ENCODE data around the gene LRRC4C. TPM values are rescaled to one million over a fixed set of nuclear protein-coding genes. Genes with fewer than 3 reads are reported as not detected.

Gene LRRC4C
- polyA plus RNA-seq, 1 experiment: not detected

- no peak for DNase-seq (ENCODE audit: low read depth)
- H3K27me3 ChIP-seq (ENCODE audit: control insufficient read depth, insufficient read depth, low read length): no peaks in the 10 kb centered on the region
- no peak overlapping the region for H3K4me3 ChIP-seq (ENCODE audit: low read depth, low read length)
- TF ChIP-seq, protein P1, sequence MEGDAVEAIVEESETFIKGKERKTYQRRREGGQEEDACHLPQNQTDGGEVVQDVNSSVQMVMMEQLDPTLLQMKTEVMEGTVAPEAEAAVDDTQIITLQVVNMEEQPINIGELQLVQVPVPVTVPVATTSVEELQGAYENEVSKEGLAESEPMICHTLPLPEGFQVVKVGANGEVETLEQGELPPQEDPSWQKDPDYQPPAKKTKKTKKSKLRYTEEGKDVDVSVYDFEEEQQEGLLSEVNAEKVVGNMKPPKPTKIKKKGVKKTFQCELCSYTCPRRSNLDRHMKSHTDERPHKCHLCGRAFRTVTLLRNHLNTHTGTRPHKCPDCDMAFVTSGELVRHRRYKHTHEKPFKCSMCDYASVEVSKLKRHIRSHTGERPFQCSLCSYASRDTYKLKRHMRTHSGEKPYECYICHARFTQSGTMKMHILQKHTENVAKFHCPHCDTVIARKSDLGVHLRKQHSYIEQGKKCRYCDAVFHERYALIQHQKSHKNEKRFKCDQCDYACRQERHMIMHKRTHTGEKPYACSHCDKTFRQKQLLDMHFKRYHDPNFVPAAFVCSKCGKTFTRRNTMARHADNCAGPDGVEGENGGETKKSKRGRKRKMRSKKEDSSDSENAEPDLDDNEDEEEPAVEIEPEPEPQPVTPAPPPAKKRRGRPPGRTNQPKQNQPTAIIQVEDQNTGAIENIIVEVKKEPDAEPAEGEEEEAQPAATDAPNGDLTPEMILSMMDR (IDR thresholded peaks at IDR 0.05; ENCODE audit: insufficient read depth, low read depth, low read length): no peak
- H3K36me3 ChIP-seq (ENCODE audit: control insufficient read depth, insufficient read depth, low read length): no peaks in the 10 kb centered on the region
- POLR2A ChIA-PET: no interaction called here
- CTCF ChIA-PET: no interaction called here
Observed at GRCh38 chr11:40380835-40381234, 1078.6 kb downstream of the LRRC4C start.

DNA sequence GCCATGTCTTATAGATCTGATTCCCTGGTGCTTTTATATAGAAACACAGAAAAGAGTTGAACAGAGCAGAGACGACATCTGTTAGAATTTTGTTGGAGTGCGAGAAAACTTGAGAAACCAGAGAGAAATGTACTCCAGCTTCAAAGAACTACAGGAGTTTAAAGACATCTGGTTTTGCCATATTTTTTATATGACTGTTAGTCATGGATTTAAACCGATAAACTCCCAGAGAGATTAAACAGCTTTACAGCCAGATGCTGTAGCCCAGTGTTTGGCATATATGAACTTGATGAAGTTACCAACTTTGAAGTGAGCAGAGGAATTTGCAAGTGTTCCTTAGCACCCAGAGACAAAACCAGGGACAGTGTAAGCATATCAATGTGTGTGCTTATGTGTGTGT is 1083.1 kb downstream of the LRRC4C start:
- no peaks in the 10 kb centered on the region for H3K36me3 ChIP-seq (ENCODE audit: control insufficient read depth, insufficient read depth, low read length)
- no peaks in the 10 kb centered on the region for H3K27me3 ChIP-seq (ENCODE audit: control insufficient read depth, insufficient read depth, low read length)
- ChIA-PET CTCF (interaction anchor here (1.4 to 1.6 kb wide), 2 partner anchors 9 to 10 kb away, joined by 3 to 5 read pairs; no protein-coding TSS in a partner anchor), POLR2A (no interaction called here)
- no peak overlapping the region for H3K4me3 ChIP-seq (ENCODE audit: low read depth, low read length)
- DNase-seq (ENCODE audit: low read depth): no peak
- TF ChIP-seq, protein P1 (IDR thresholded peaks at IDR 0.05; ENCODE audit: insufficient read depth, low read depth, low read length): no peak

GRCh38 chr11:40370821-40371616 is 1088.4 kb downstream of the LRRC4C start:
- POLR2A ChIA-PET: no interaction called here

GRCh38 chr11:40360206-40360798 is 1099.2 kb downstream of the LRRC4C start:
- no peak for DNase-seq (ENCODE audit: low read depth)
- Histone ChIP-seq H3K4me3 (ENCODE audit: low read depth, low read length) (no peak overlapping the region), H3K36me3 (ENCODE audit: control insufficient read depth, insufficient read depth, low read length) (no peaks in the 10 kb centered on the region), H3K27me3 (ENCODE audit: control insufficient read depth, insufficient read depth, low read length) (no peaks in the 10 kb centered on the region)
- CTCF ChIA-PET: no interaction called here
- POLR2A ChIA-PET: no interaction called here
- TF ChIP-seq, protein P1 (IDR thresholded peaks at IDR 0.05; ENCODE audit: insufficient read depth, low read depth, low read length): no peak

More at GRCh38 chr11:40370821-40371616, 1088.4 kb downstream of the LRRC4C start:
- CTCF ChIA-PET: no interaction called here
- no peaks in the 10 kb centered on the region for H3K27me3 ChIP-seq (ENCODE audit: control insufficient read depth, insufficient read depth, low read length)
- TF ChIP-seq, protein P1 (IDR thresholded peaks at IDR 0.05; ENCODE audit: insufficient read depth, low read depth, low read length): no peak
- no peak for DNase-seq (ENCODE audit: low read depth)
- no peaks in the 10 kb centered on the region for H3K36me3 ChIP-seq (ENCODE audit: control insufficient read depth, insufficient read depth, low read length)
- no peak overlapping the region for H3K4me3 ChIP-seq (ENCODE audit: low read depth, low read length)

DNA sequence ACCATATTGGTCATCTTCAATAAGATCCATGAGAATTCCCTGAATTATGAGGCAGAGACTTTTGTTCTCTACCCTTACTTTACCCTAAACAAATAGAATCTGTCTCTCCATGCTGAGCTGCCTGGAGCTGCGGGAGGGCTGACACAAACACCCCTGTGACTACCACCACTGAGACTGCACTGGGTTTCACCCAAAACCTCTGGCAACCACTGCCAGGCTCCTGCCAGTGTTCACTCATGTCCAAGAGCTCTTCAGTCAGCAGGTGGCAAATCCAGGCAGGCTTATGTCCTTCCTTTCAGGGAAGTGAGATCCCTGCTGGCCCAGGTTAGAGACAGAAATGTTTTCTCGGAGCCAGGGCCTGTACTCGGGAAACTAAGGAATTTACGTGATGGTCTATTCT is 1105.3 kb downstream of the LRRC4C start:
- no peaks in the 10 kb centered on the region for H3K36me3 ChIP-seq (ENCODE audit: control insufficient read depth, insufficient read depth, low read length)
- no peak for DNase-seq (ENCODE audit: low read depth)
- no peak overlapping the region for H3K4me3 ChIP-seq (ENCODE audit: low read depth, low read length)
- no peaks in the 10 kb centered on the region for H3K27me3 ChIP-seq (ENCODE audit: control insufficient read depth, insufficient read depth, low read length)
- POLR2A ChIA-PET: no interaction called here
- CTCF ChIA-PET: interaction anchor here (1.5 kb wide), 1 partner anchor 13 kb away, joined by 5 read pairs; no protein-coding TSS in a partner anchor
- TF ChIP-seq, protein P1 (IDR thresholded peaks at IDR 0.05; ENCODE audit: insufficient read depth, low read depth, low read length): no peak

All from BJ (cell line).